HEK293 (cell line): Measurements from ENCODE around the gene ST8SIA4.
"Not testable (repeated sequence)": the region's sequence is repeated elsewhere in the genome, so short reads cannot be mapped to it uniquely, and the experiment has no call there.

Source experiments
- CTCF ChIA-PET: fragments of 350-600 bp; formaldehyde crosslinking; extraction: SDS; loops from one replicate; lab custom pipeline; 2021; ENCODE audit warnings: antibody characterized with exemption; lab: Yijun Ruan, JAX
- POLR2A ChIA-PET: fragments of 300-600 bp; formaldehyde crosslinking; extraction: SDS; loops from one replicate; lab custom pipeline; 2020; ENCODE audit warnings: antibody characterized with exemption, inconsistent platforms; lab: Yijun Ruan, JAX
- H3K27ac ChIP-seq: fragments of 200-500 bp; sonication (Bioruptor generic); 2 replicates; pipeline ENCODE4 v1.5.1; 2014; ENCODE audit warnings: low read depth, low read length, control low read depth, inconsistent platforms; ENCODE audit errors: extremely low read depth
- H3K36me3 ChIP-seq, 2 experiments: fragments of 200-500 bp in 1 of 2; sonication (Bioruptor generic) in 1 of 2; 1 replicate in 1 of 2; 2 replicates in 1 of 2; pipeline ENCODE4 v1.5.1; 2014 to 2017; ENCODE audit warnings: inconsistent platforms in 2 of 2, low read length in 2 of 2; ENCODE audit not compliant: control insufficient read depth in 2 of 2, insufficient read depth in 1 of 2
- H3K4me1 ChIP-seq: fragments of 200-500 bp; sonication (Bioruptor generic); 2 replicates; pipeline ENCODE4 v1.5.1; 2014; ENCODE audit warnings: mild to moderate bottlenecking, low read length, inconsistent platforms; ENCODE audit not compliant: control insufficient read depth, insufficient read depth
- H3K4me3 ChIP-seq: 2 replicates; pipeline ENCODE4 v1.5.1; 2011; ENCODE audit warnings: low read depth, mild to moderate bottlenecking, control low read depth, low read length, moderate library complexity
- H3K9me3 ChIP-seq: fragments of 200-500 bp; sonication (Bioruptor generic); 2 replicates; pipeline ENCODE4 v1.5.1; 2014; ENCODE audit warnings: low read depth, low read length, inconsistent platforms; ENCODE audit not compliant: control insufficient read depth, insufficient read depth
- GFI1B ChIP-seq: fragments of 450-650 bp; formaldehyde crosslinking; IDR thresholded peaks from 2 replicates; pipeline ENCODE4 v1.5.1; 2016; ENCODE audit warnings: missing biosample characterization, missing genetic modification characterization
- INSM2 ChIP-seq: fragments of 450-650 bp; formaldehyde crosslinking; IDR thresholded peaks from 2 replicates; pipeline ENCODE4 v1.5.1; 2016; ENCODE audit warnings: missing biosample characterization, missing genetic modification characterization
- KLF1 ChIP-seq: fragments of 450-650 bp; formaldehyde crosslinking; IDR thresholded peaks from 2 replicates; pipeline ENCODE4 v1.5.1; 2016; ENCODE audit warnings: missing biosample characterization, missing genetic modification characterization
- PRDM10 ChIP-seq: fragments of 450-650 bp; formaldehyde crosslinking; IDR thresholded peaks from 2 replicates; pipeline ENCODE4 v1.5.1; 2016; ENCODE audit warnings: missing biosample characterization, missing genetic modification characterization
- PRDM6 ChIP-seq: fragments of 450-650 bp; formaldehyde crosslinking; IDR thresholded peaks from 2 replicates; pipeline ENCODE4 v1.5.1; 2017; ENCODE audit warnings: missing biosample characterization, missing genetic modification characterization
- SCRT2 ChIP-seq: fragments of 450-650 bp; formaldehyde crosslinking; IDR thresholded peaks from 2 replicates; pipeline ENCODE4 v1.5.1; 2016; ENCODE audit warnings: missing biosample characterization, missing genetic modification characterization
- ZBTB21 ChIP-seq: fragments of 450-650 bp; formaldehyde crosslinking; IDR thresholded peaks from 2 replicates; pipeline ENCODE4 v1.5.1; 2017; ENCODE audit warnings: missing biosample characterization, missing genetic modification characterization
- ZBTB44 ChIP-seq: fragments of 450-650 bp; IDR thresholded peaks from 2 replicates; pipeline ENCODE4 v1.5.1; 2018; ENCODE audit warnings: missing biosample characterization, mild to moderate bottlenecking, missing genetic modification characterization
- ZNF148 ChIP-seq: fragments of 450-650 bp; formaldehyde crosslinking; IDR thresholded peaks from 2 replicates; pipeline ENCODE4 v1.5.0; 2017; ENCODE audit warnings: missing biosample characterization, missing genetic modification characterization, borderline replicate concordance
- ZNF174 ChIP-seq: fragments of 450-650 bp; formaldehyde crosslinking; IDR thresholded peaks from 2 replicates; pipeline ENCODE4 v1.5.0; 2017; ENCODE audit warnings: missing biosample characterization, mild to moderate bottlenecking, missing genetic modification characterization
- ZNF266 ChIP-seq: fragments of 450-650 bp; formaldehyde crosslinking; IDR thresholded peaks from 2 replicates; pipeline ENCODE4 v1.5.1; 2016; ENCODE audit warnings: missing biosample characterization, missing genetic modification characterization, low read depth
- ZNF292 ChIP-seq: fragments of 450-650 bp; formaldehyde crosslinking; IDR thresholded peaks from 2 replicates; pipeline ENCODE4 v1.5.1; 2016; ENCODE audit warnings: low read depth, missing biosample characterization, missing genetic modification characterization, borderline replicate concordance
- ZNF423 ChIP-seq: fragments of 450-650 bp; formaldehyde crosslinking; IDR thresholded peaks from 2 replicates; pipeline ENCODE4 v1.5.1; 2016; ENCODE audit warnings: missing biosample characterization, missing genetic modification characterization
- ZNF501 ChIP-seq: fragments of 450-650 bp; formaldehyde crosslinking; IDR thresholded peaks from 2 replicates; pipeline ENCODE4 v1.5.1; 2016; ENCODE audit warnings: missing biosample characterization, missing genetic modification characterization
- ZNF558 ChIP-seq: fragments of 450-650 bp; formaldehyde crosslinking; IDR thresholded peaks from 2 replicates; pipeline ENCODE4 v1.5.1; 2016; ENCODE audit warnings: missing biosample characterization, missing genetic modification characterization
- ZNF701 ChIP-seq: fragments of 450-650 bp; formaldehyde crosslinking; IDR thresholded peaks from 2 replicates; pipeline ENCODE4 v1.5.1; 2016; ENCODE audit warnings: missing biosample characterization, missing genetic modification characterization

The ST8SIA4 gene

GRCh38 chr5:100787648-100788047, 115.4 kb downstream of the ST8SIA4 start (continued):
- TF ChIP-seq ZNF148 = no peak
- no peak for TF ChIP-seq ZNF266 (tag by site-specific recombination)

- H3K27ac ChIP-seq, H3K4me1 ChIP-seq, H3K4me3 ChIP-seq, H3K36me3 ChIP-seq, H3K9me3 ChIP-seq, POLR2A ChIA-PET: not testable (repeated sequence)
- CTCF ChIA-PET = interaction anchor here (0.6 kb wide), 1 partner anchor 211 kb away, joined by 3 read pairs; no protein-coding TSS in a partner anchor
These were observed 117.5 kb downstream of the ST8SIA4 start for GRCh38 chr5:100785536-100785935.

GRCh38 chr5:100780376-100780870, 122.7 kb downstream of the ST8SIA4 start:
- no peaks in the 10 kb centered on the region for H3K4me1 ChIP-seq
- ChIA-PET POLR2A (no interaction called here), CTCF (no interaction called here)
- no peaks in the 10 kb centered on the region for H3K36me3 ChIP-seq
- no peak overlapping the region for H3K27ac ChIP-seq
- H3K9me3 ChIP-seq = no peaks in the 10 kb centered on the region
- no peak for TF ChIP-seq SCRT2 (tag by site-specific recombination)
- TF ChIP-seq ZNF174 (tag by site-specific recombination) = no peak
- no peak for TF ChIP-seq ZNF701
- TF ChIP-seq ZBTB21 = no peak
- TF ChIP-seq PRDM10 = no peak
- no peak overlapping the region for H3K4me3 ChIP-seq

GRCh38 chr5:100779669-100780375, 123.3 kb downstream of the ST8SIA4 start:
- Histone ChIP-seq H3K9me3 (no peaks in the 10 kb centered on the region), H3K4me1 (no peaks in the 10 kb centered on the region), H3K36me3 (no peaks in the 10 kb centered on the region), H3K27ac (no peak overlapping the region), H3K4me3 (no peak overlapping the region)
- CTCF ChIA-PET = no interaction called here
- no peak for TF ChIP-seq ZNF423 (tag by site-specific recombination)
- no peak for TF ChIP-seq ZNF292 (tag by site-specific recombination)
- no peak for TF ChIP-seq ZBTB44 (tag by site-specific recombination)
- no peak for TF ChIP-seq ZNF558 (tag by site-specific recombination)
- no peak for TF ChIP-seq ZNF501
- TF ChIP-seq KLF1 (tag by site-specific recombination) = no peak
- TF ChIP-seq PRDM6 (tag by site-specific recombination) = no peak
- TF ChIP-seq GFI1B = no peak
- no peak for TF ChIP-seq INSM2
- POLR2A ChIA-PET = no interaction called here
